CD4-positive, alpha-beta memory T cell (primary cell): ENCODE results near the gene PLCD1. TPM values are rescaled to one million over a fixed set of nuclear protein-coding genes. Genes with fewer than 3 reads are reported as not detected.
"Not testable (repeated sequence)": the region's sequence is repeated elsewhere in the genome, so short reads cannot be mapped to it uniquely, and the experiment has no call there.

Source experiments
- CTCF ChIA-PET: fragments of 350-600 bp; sonication (Branson Sonifier 250); formaldehyde crosslinking; loops from one replicate; lab custom pipeline; 2021; ENCODE audit warnings: inconsistent platforms; ENCODE audit not compliant: partially characterized antibody; lab: Charles Lee
- POLR2A ChIA-PET: fragments of 350-600 bp; sonication (Branson Sonifier 250); formaldehyde crosslinking; loops from one replicate; lab custom pipeline; 2021; ENCODE audit not compliant: partially characterized antibody; lab: Charles Lee
- DNase-seq, 5 donors: peaks; one replicate each; pipeline versions ENCODE4 v3.0.0 to v3.0.0-alpha.2; 2020 to 2022; ENCODE audit warnings: mixed read lengths in 1 of 5
- H3K27ac ChIP-seq: one replicate; pipeline ENCODE4 v1.7.0; 2013; ENCODE audit warnings: low read depth, low read length
- H3K27me3 ChIP-seq: 2 replicates; pipeline ENCODE4 v1.7.0; 2013; ENCODE audit warnings: mild to moderate bottlenecking, low read length, moderate library complexity; ENCODE audit not compliant: insufficient read depth
- H3K36me3 ChIP-seq: 2 replicates; pipeline ENCODE4 v1.7.0; 2013; ENCODE audit warnings: mild to moderate bottlenecking, low read length, moderate library complexity; ENCODE audit not compliant: insufficient read depth
- H3K4me1 ChIP-seq: 2 replicates; pipeline ENCODE4 v1.7.0; 2013; ENCODE audit warnings: mild to moderate bottlenecking, low read length, moderate library complexity; ENCODE audit not compliant: insufficient read depth
- H3K4me3 ChIP-seq, 2 donors: one replicate each; pipeline ENCODE4 v1.7.0; 2013; ENCODE audit warnings: low read length in 2 of 2, mild to moderate bottlenecking in 1 of 2
- H3K9me3 ChIP-seq, 2 donors: one replicate each; pipeline ENCODE4 v1.7.0; 2013; ENCODE audit warnings: low read length in 2 of 2, control low read depth in 1 of 2; ENCODE audit not compliant: control insufficient read depth in 1 of 2
- H3K27ac Mint-ChIP-seq, 7 donors: one replicate each; pipeline ENCODE4 v1.8.0; 2020 to 2021; ENCODE audit warnings: mixed read lengths in 7 of 7, mild to moderate bottlenecking in 6 of 7, inconsistent platforms in 3 of 7, moderate library complexity in 3 of 7
- H3K27me3 Mint-ChIP-seq, 2 donors: one replicate each; pipeline ENCODE4 v1.8.0; 2020 to 2021; ENCODE audit warnings: mixed read lengths in 2 of 2
- H3K36me3 Mint-ChIP-seq, 2 donors: one replicate each; pipeline ENCODE4 v1.8.0; 2020 to 2021; ENCODE audit warnings: mixed read lengths in 2 of 2, inconsistent platforms in 1 of 2, mild to moderate bottlenecking in 1 of 2
- H3K4me1 Mint-ChIP-seq, 4 donors: one replicate each; pipeline ENCODE4 v1.8.0; 2020 to 2021; ENCODE audit warnings: mixed read lengths in 4 of 4, mild to moderate bottlenecking in 1 of 4
- H3K4me3 Mint-ChIP-seq, 8 donors: one replicate each; pipeline ENCODE4 v1.8.0; 2020 to 2021; ENCODE audit warnings: mixed read lengths in 8 of 8, mild to moderate bottlenecking in 7 of 8, moderate library complexity in 6 of 8, inconsistent platforms in 3 of 8
- H3K9me3 Mint-ChIP-seq, 8 donors: one replicate each; pipeline ENCODE4 v1.8.0; 2020 to 2021; ENCODE audit warnings: mixed read lengths in 8 of 8, mild to moderate bottlenecking in 5 of 8, inconsistent platforms in 3 of 8, moderate library complexity in 1 of 8
- intact Hi-C: fragments of 100-400 bp; cut with micrococcal nuclease; formaldehyde crosslinking; loops from one replicate; pipeline ENCODE4 v1.15.1; 2023
- polyA plus RNA-seq, 2 donors: library from polyadenylated mRNA; unstranded; fragments of 300-500 nt; fragmentation: Illumina TruSeq; gene quantifications; one replicate each; pipeline ENCODE4 v1.2.3, GENCODE V29; 2021
- total RNA-seq, 2 experiments: library from RNA; stranded (reverse); gene quantifications; one replicate each; pipeline ENCODE4 v1.2.3, GENCODE V29; 2021

Gene PLCD1
- total and polyA plus RNA-seq, 4 experiments from 2014 or later: 38.4 to 93.9 (median 61.2) TPM

GRCh38 chr3:38059148-38059547 lies 29.7 kb upstream of the PLCD1 start:
- Histone ChIP-seq H3K36me3 (no peaks in the 10 kb centered on the region), H3K4me1 (no peaks in the 10 kb centered on the region), H3K27me3 (no peaks in the 10 kb centered on the region), H3K27ac (no peak overlapping the region), H3K4me3 (no peak overlapping the region), H3K9me3 (no peaks in the 10 kb centered on the region)
- CTCF ChIA-PET: no interaction called here
- POLR2A ChIA-PET: no interaction called here
- Mint-ChIP-seq H3K27me3 (no peaks in the 10 kb centered on the region), H3K4me1 (peaks cover 0 to 3% (median 1%) of the 10 kb centered on the region in 4 donors), H3K36me3 (peaks cover 9 to 34% of the 10 kb centered on the region in 2 donors), H3K27ac (no peak overlapping the region), H3K9me3 (peaks cover 0 to 2% (median 0%) of the 10 kb centered on the region in 8 donors), H3K4me3 (no peak overlapping the region)
- no peak for DNase-seq
- intact Hi-C loops: no loop called here

GRCh38 chr3:38054499-38055001 lies 25.1 kb upstream of the PLCD1 start:
- H3K36me3 Mint-ChIP-seq: peaks cover 0 to 24% of the 10 kb centered on the region in 2 donors
- H3K9me3 Mint-ChIP-seq: peaks cover 0 to 2% (median 0%) of the 10 kb centered on the region in 8 donors
- Histone ChIP-seq H3K27ac (no peak overlapping the region), H3K36me3 (no peaks in the 10 kb centered on the region), H3K4me3 (no peak overlapping the region), H3K27me3 (no peaks in the 10 kb centered on the region), H3K4me1 (no peaks in the 10 kb centered on the region), H3K9me3 (no peaks in the 10 kb centered on the region)
- intact Hi-C loops: no loop called here
- CTCF ChIA-PET: no interaction called here
- no peak for DNase-seq
- peak overlapping the region in 1 of 7 donors; percentile 19 for H3K27ac Mint-ChIP-seq
- H3K27me3 Mint-ChIP-seq: no peaks in the 10 kb centered on the region
- POLR2A ChIA-PET: no interaction called here
- peaks cover 0 to 3% (median 1%) of the 10 kb centered on the region in 4 donors for H3K4me1 Mint-ChIP-seq
- H3K4me3 Mint-ChIP-seq: no peak overlapping the region

- CTCF ChIA-PET, H3K4me1 Mint-ChIP-seq, DNase-seq, H3K4me3 Mint-ChIP-seq, H3K27ac ChIP-seq, H3K27ac Mint-ChIP-seq, H3K9me3 Mint-ChIP-seq, intact Hi-C loops, POLR2A ChIA-PET, H3K27me3 Mint-ChIP-seq, H3K4me3 ChIP-seq, H3K36me3 ChIP-seq, H3K4me1 ChIP-seq, H3K27me3 ChIP-seq, H3K9me3 ChIP-seq: not testable (repeated sequence)
- peaks cover 4 to 28% of the 10 kb centered on the region in 2 donors for H3K36me3 Mint-ChIP-seq
Measured at GRCh38 chr3:38053813-38054498, 24.5 kb upstream of the PLCD1 start.

- H3K27ac ChIP-seq, H3K27me3 Mint-ChIP-seq, CTCF ChIA-PET, intact Hi-C loops, H3K36me3 ChIP-seq, H3K27ac Mint-ChIP-seq, H3K4me3 ChIP-seq, H3K9me3 Mint-ChIP-seq, DNase-seq, H3K4me1 ChIP-seq, POLR2A ChIA-PET, H3K27me3 ChIP-seq, H3K4me1 Mint-ChIP-seq, H3K9me3 ChIP-seq, H3K4me3 Mint-ChIP-seq: not testable (repeated sequence)
- peaks cover 4 to 34% of the 10 kb centered on the region in 2 donors for H3K36me3 Mint-ChIP-seq
Measured at GRCh38 chr3:38053286-38053685, 23.8 kb upstream of the PLCD1 start.

GRCh38 chr3:38051131-38051530 lies 21.7 kb upstream of the PLCD1 start:
- ChIA-PET CTCF (no interaction called here), POLR2A (no interaction called here)
- H3K4me3 ChIP-seq: no peak overlapping the region
- H3K36me3 ChIP-seq: no peaks in the 10 kb centered on the region
- H3K27me3 ChIP-seq: no peaks in the 10 kb centered on the region
- no peak for DNase-seq
- Mint-ChIP-seq H3K27me3 (no peaks in the 10 kb centered on the region), H3K27ac (no peak overlapping the region), H3K4me1 (peaks cover 0 to 3% (median 1%) of the 10 kb centered on the region in 4 donors), H3K4me3 (no peak overlapping the region), H3K9me3 (peaks cover 0 to 2% (median 0%) of the 10 kb centered on the region in 8 donors), H3K36me3 (peaks cover 6 to 41% of the 10 kb centered on the region in 2 donors)
- H3K4me1 ChIP-seq: no peaks in the 10 kb centered on the region
- intact Hi-C loops: no loop called here
- H3K9me3 ChIP-seq: no peaks in the 10 kb centered on the region
- H3K27ac ChIP-seq: no peak overlapping the region

- Histone ChIP-seq H3K9me3 (no peaks in the 10 kb centered on the region), H3K36me3 (no peaks in the 10 kb centered on the region), H3K4me1 (no peaks in the 10 kb centered on the region), H3K4me3 (no peak overlapping the region), H3K27me3 (no peaks in the 10 kb centered on the region), H3K27ac (no peak overlapping the region)
- CTCF ChIA-PET: no interaction called here
- intact Hi-C loops: no loop called here
- Mint-ChIP-seq H3K9me3 (no peaks in the 10 kb centered on the region), H3K27me3 (no peaks in the 10 kb centered on the region), H3K27ac (no peak overlapping the region), H3K36me3 (peaks cover 7 to 46% of the 10 kb centered on the region in 2 donors), H3K4me1 (peaks cover 0 to 2% (median under 1%) of the 10 kb centered on the region in 4 donors), H3K4me3 (no peak overlapping the region)
- no peak for DNase-seq
- POLR2A ChIA-PET: no interaction called here
Measured at GRCh38 chr3:38049358-38050126, 20.1 kb upstream of the PLCD1 start.

- H3K4me3 ChIP-seq: no peak overlapping the region
- peaks cover 7 to 48% of the 10 kb centered on the region in 2 donors for H3K36me3 Mint-ChIP-seq
- no peak overlapping the region for H3K27ac Mint-ChIP-seq
- ChIA-PET CTCF (interaction anchor here (1.2 kb wide), 1 partner anchor 69 kb away, joined by 3 read pairs; no protein-coding TSS in a partner anchor), POLR2A (no interaction called here)
- intact Hi-C loops: no loop called here
- H3K27me3 ChIP-seq: no peaks in the 10 kb centered on the region
- H3K9me3 ChIP-seq: no peaks in the 10 kb centered on the region
- no peaks in the 10 kb centered on the region for H3K9me3 Mint-ChIP-seq
- H3K4me1 ChIP-seq: no peaks in the 10 kb centered on the region
- H3K4me1 Mint-ChIP-seq: peaks cover 0 to 2% (median under 1%) of the 10 kb centered on the region in 4 donors
- no peak overlapping the region for H3K4me3 Mint-ChIP-seq
- DNase-seq: no peak
- H3K27ac ChIP-seq: no peak overlapping the region
- no peaks in the 10 kb centered on the region for H3K27me3 Mint-ChIP-seq
- no peaks in the 10 kb centered on the region for H3K36me3 ChIP-seq
Measured at GRCh38 chr3:38047896-38048295, 18.5 kb upstream of the PLCD1 start.
